HG02759 (cell line): Measurements from ENCODE around the gene GHR.
"Not testable (repeated sequence)": the region's sequence is repeated elsewhere in the genome, so short reads cannot be mapped to it uniquely, and the experiment has no call there.

Experiments used
- ATAC-seq: cut with Tn5 transposase; IDR thresholded peaks from one replicate; pipeline ENCODE4 v1.9.1; 2021; ENCODE audit warnings: mild to moderate bottlenecking, moderate library complexity; ENCODE audit not compliant: unreplicated experiment

The GHR gene

GRCh38 chr5:42685078-42685477 is 261.8 kb downstream of the GHR start:
- ATAC-seq: not testable (repeated sequence)

GRCh38 chr5:42689391-42689790 is 266.2 kb downstream of the GHR start:
- no peak for ATAC-seq

- ATAC-seq: no peak
These were observed 268.2 kb downstream of the GHR start for GRCh38 chr5:42691413-42691937.

- no peak for ATAC-seq
These were observed 278.3 kb downstream of the GHR start for GRCh38 chr5:42701351-42702059.

- no peak for ATAC-seq
These were observed 280.0 kb downstream of the GHR start for GRCh38 chr5:42703238-42703637.

GRCh38 chr5:42715785-42716184 is 292.5 kb downstream of the GHR start:
- ATAC-seq: no peak

- peak; percentile 92 for ATAC-seq
These were observed 295.4 kb downstream of the GHR start for GRCh38 chr5:42718591-42718990.

- peak; percentile 14 for ATAC-seq
These were observed 295.8 kb downstream of the GHR start for GRCh38 chr5:42719034-42719433.

- no peak for ATAC-seq
These were observed 297.0 kb downstream of the GHR start for GRCh38 chr5:42720251-42720650.

- no peak for ATAC-seq
These were observed 298.2 kb downstream of the GHR start for GRCh38 chr5:42721484-42721883.

- not testable (repeated sequence) for ATAC-seq
These were observed 311.4 kb downstream of the GHR start for GRCh38 chr5:42734531-42735058.

- ATAC-seq: no peak
These were observed 317.7 kb downstream of the GHR start for GRCh38 chr5:42740920-42741319.

- ATAC-seq: no peak
These were observed 322.2 kb downstream of the GHR start for GRCh38 chr5:42745426-42745825.

- ATAC-seq: no peak
These were observed 322.6 kb downstream of the GHR start for GRCh38 chr5:42745856-42746255.

GRCh38 chr5:42749020-42749419 is 325.8 kb downstream of the GHR start:
- no peak for ATAC-seq

GRCh38 chr5:42750507-42750906 is 327.3 kb downstream of the GHR start:
- no peak for ATAC-seq

GRCh38 chr5:42751044-42751443 is 327.8 kb downstream of the GHR start:
- no peak for ATAC-seq

- ATAC-seq: no peak
These were observed 329.9 kb downstream of the GHR start for GRCh38 chr5:42753099-42753498.

- peak; percentile 91 for ATAC-seq
These were observed 333.7 kb downstream of the GHR start, which contains the start of gene CCDC152 for GRCh38 chr5:42756606-42757601. TSS of gene CCDC152 (plus strand) at chr5:42756818. CDS start at chr5:42759122, 2,304 bp downstream.

GRCh38 chr5:42759456-42759855 is 336.2 kb downstream of the GHR start:
- no peak for ATAC-seq

GRCh38 chr5:42760426-42760825 is 337.2 kb downstream of the GHR start:
- ATAC-seq: no peak
